DMS53 treated with DMSO at 0.1 percent for 48 hours (cell line): ENCODE data around the gene KLHL29.
"Not testable (repeated sequence)": the region's sequence is repeated elsewhere in the genome, so short reads cannot be mapped to it uniquely, and the experiment has no call there.

Experiments
- DNase-seq: peaks from one replicate; lab custom pipeline; 2025; ENCODE audit not compliant: unreplicated experiment; lab: John Stamatoyannopoulos, UW

KLHL29 gene

GRCh38 chr2:23367760-23368159 lies 17.2 kb upstream of the KLHL29 start:
- no peak for DNase-seq

- no peak for DNase-seq
Observed at GRCh38 chr2:23373666-23374065, 11.3 kb upstream of the KLHL29 start.

- DNase-seq: peak; percentile 5
Observed at GRCh38 chr2:23375448-23375847, 9.5 kb upstream of the KLHL29 start.

GRCh38 chr2:23376075-23376474 lies 8.9 kb upstream of the KLHL29 start:
- no peak for DNase-seq

- no peak for DNase-seq
Observed at GRCh38 chr2:23376972-23377371, 8.0 kb upstream of the KLHL29 start.

- DNase-seq: no peak
Observed at GRCh38 chr2:23377771-23378170, 7.2 kb upstream of the KLHL29 start.

- DNase-seq: no peak
Observed at GRCh38 chr2:23378496-23378895, 6.5 kb upstream of the KLHL29 start.

GRCh38 chr2:23379220-23379695 lies 5.7 kb upstream of the KLHL29 start:
- no peak for DNase-seq

GRCh38 chr2:23380562-23381065 lies 4.4 kb upstream of the KLHL29 start:
- no peak for DNase-seq

GRCh38 chr2:23381084-23381483 lies 3.9 kb upstream of the KLHL29 start:
- DNase-seq: no peak

GRCh38 chr2:23381485-23381884 lies 3.5 kb upstream of the KLHL29 start:
- no peak for DNase-seq

GRCh38 chr2:23383100-23383499 lies 1.9 kb upstream of the KLHL29 start:
- DNase-seq: no peak

- DNase-seq: no peak
Observed at GRCh38 chr2:23385351-23385747, 370 bp downstream of the KLHL29 start.

GRCh38 chr2:23385748-23386338 lies 864 bp downstream of the KLHL29 start:
- DNase-seq: no peak

- peak; percentile 9 for DNase-seq
Observed at GRCh38 chr2:23386339-23387220, 1.6 kb downstream of the KLHL29 start.

- DNase-seq: no peak
Observed at GRCh38 chr2:23387221-23387550, 2.2 kb downstream of the KLHL29 start.

GRCh38 chr2:23387845-23388244 lies 2.9 kb downstream of the KLHL29 start:
- DNase-seq: no peak

- no peak for DNase-seq
Observed at GRCh38 chr2:23388294-23388693, 3.3 kb downstream of the KLHL29 start.

GRCh38 chr2:23388756-23389514 lies 4.0 kb downstream of the KLHL29 start:
- DNase-seq: no peak

GRCh38 chr2:23390152-23390551 lies 5.2 kb downstream of the KLHL29 start:
- peak; percentile 75 for DNase-seq

- not testable (repeated sequence) for DNase-seq
Observed at GRCh38 chr2:23391237-23391736, 6.3 kb downstream of the KLHL29 start.
